Measurements from ENCODE around the gene BMP7. TPM values are rescaled to one million over a fixed set of nuclear protein-coding genes. Genes with fewer than 3 reads are reported as not detected.

Gene BMP7
- total RNA-seq, 1 donor from 2014 or later = not detected

DNA sequence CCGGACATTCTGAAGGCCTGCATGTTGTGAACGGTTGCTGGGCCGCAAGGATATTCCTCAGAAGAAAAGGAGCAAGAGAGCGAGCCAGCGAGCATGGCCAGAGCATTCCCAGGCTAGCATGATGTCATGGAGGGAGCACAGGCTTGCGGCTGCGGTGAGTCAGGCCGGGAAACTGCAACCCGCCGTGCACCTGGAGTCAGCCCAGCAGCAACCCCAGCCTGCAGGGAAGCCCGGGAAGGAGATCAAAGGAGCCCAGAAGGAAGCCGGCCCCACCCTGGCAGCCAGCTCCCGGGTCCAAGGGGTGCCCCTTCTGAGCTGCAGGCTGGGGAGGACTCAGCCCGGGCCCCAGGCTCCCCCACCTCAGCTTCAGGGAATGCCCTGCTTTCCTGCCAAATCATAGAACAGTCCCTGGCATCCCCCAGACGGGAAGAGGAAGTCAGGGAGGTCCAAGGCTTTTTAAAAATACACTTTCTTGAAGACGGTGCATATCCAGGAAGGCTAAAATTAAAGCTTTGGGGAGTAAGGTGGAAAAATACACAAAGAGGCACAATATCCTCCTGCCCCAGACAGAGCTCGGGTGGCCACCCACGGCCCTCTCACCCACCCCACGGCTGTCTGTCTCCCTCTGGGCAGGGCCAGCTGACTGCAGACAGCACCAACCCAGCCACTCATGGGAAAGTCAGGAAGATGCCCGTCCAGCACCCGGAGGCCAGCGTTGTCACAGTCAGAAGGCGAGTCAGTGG is 53.7 kb downstream of the BMP7 start:
- peak in 1 of 2 donors; percentile 55 for DNase-seq (ENCODE audit: low read depth in 2 of 2)

DNA sequence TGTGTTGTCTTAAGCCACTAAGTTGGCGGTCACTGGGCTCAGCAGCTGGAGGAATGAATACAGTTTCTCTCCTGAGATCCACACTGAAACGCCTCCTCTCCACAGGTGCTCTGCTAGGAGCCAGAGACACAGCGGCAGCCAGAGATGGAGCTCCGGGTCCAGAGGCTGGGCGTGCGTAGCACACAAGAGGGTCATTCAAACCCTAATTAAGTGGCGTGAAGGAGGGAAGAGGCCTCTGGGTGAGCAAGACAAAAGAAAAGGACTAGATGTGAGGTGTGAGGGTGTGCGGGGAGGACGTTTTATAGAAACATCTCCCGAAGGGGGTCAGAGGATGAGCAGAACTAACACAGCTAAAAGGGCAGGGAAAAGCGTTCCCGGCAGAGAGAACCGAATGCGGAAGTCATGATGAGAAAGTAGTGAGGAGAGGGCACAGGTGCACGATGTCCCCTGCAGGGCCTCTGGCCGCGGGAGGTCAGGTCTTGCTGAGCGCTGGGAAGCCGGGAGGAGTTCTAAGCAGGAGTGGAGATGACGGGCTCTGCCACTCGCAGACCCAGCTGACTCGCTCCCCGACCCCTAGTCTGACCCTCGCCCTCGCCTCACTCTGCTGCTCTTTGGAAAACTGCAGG is 54.4 kb downstream of the BMP7 start:
- DNase-seq (ENCODE audit: low read depth in 2 of 2) = no peak

DNA sequence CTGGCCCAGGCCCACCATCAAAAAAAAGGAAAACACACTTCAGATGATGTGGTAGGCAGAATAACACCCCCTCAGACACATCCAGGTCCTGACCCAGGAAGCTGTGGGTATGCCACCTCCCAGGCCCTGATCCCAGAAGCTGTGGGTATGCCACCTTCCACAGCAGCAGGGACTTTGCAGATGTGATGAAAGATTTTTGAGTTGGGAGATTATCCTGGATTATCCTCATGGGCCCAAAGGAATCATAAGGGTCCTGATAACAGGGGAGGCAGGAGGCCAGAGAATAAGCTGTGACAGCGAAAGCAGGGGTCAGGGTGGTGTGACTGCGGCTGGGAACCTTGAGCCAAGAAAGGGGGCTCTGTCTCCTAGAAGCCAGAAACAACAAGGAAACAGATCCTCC is 55.0 kb downstream of the BMP7 start:
- no peak for DNase-seq (ENCODE audit: low read depth in 2 of 2)

DNA sequence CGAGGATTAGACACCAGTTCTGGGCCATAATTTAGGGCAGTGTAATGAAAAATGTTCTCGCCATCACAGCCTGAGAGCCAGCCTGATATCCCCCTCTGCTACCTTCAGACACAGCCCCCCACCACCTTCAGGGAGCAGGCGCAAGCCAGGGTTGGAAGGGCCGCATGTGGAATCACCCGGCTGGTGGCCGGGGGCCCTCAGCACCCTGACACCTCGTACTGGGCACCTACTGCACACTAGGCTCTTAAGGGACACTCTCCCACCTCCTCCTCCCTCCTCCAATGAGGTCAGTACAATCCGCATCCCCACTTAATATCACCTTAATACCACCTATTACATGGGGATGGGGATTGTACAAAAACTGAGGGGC is 55.5 kb downstream of the BMP7 start:
- DNase-seq (ENCODE audit: low read depth in 2 of 2) = no peak

DNA sequence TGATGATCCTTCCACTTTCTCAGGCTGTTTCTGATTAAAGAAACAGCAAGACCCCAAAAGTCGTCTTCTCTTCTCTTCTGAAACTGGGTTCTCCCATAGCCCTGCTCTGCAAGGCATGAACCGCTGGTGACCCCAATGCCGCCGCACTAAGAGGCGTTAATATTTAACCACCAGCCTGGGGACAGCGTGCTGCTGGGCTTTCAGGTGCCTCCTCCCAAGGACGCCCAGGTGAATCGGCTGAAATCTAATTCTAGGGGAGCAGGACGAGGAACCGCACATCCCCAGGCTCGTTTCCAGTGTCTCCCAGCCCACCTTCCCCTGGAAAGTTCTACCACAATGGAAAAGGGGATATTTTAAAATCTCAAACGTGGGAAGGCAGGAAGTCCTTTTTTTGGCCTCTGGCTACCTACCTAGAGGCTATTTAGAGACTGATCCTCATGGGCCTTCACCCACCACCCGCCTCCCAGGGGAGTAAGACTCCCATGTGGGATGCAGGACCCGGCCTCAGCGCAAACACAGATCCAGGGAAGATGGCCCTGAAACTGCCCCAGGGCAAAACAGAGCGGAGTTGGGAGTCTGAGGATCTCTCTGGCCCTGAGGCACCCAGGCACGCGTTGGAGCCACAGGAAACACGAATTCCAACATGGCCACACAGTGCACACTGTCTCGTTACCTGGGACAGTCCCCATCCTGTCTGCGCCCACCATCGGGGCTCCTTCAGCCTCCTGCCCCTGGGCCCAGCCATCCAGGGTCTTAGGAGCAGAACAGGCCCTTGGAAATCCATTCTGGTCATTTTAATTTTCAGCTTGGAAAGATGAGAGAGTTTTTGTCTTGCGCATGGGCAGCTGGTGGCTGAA is 56.2 kb downstream of the BMP7 start:
- no peak for DNase-seq (ENCODE audit: low read depth in 2 of 2)

DNA sequence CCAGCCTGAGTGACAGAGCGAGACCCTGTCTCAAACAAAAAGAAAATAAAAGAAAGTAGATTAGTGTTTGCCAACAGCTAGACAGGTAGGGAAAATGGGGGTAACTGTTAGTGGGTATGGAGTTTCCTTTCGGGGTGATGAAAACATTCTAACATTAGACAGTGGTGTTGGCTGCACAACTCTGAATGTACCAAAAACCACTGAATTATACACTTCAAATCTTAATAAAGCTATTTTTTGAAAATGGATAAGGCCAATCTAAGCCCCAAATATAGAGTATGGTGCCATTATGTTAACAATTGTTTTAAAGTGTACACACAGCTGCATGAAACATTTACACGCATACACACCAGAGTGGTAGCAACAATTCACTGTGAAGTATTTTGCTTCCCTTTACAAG is 57.0 kb downstream of the BMP7 start:
- no peak for DNase-seq (ENCODE audit: low read depth in 2 of 2)

DNA sequence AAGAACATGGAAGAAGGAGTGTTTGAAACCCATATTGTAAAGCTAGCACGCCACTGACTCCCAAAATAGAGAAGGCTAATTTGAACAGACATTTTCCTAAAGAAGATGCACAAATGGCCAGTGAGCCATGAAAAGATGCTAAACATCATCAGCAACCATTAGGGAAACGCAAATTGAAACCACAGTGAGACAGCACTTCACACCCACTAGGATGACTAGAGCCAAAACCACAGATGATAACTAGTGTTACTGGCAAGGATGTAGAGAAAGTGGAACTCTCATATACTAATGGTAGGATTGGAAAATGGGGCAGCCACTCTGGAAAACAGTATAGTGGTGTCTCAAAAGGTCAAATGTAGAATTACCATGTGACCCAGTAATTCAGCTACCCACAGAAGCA is 58.2 kb downstream of the BMP7 start:
- DNase-seq (ENCODE audit: low read depth in 2 of 2) = no peak

DNA sequence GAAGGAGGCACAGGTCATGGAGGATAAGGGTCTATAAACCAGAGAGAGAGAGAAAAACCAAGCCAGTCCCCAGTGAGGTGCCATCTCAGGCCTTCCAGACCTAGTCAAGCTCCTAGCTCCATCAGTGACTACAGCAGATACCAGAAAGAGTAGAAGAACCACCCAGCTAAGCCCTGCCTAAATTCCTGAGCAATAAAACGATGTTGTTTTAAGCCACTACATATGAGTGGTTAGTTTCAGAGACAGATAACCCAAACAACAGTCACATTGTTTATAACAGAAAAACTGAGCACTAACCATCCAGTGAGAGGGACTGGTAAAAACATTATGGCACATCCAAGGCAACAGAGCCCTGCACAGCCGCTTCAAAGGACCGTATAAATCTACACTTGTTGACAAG is 59.2 kb downstream of the BMP7 start:
- DNase-seq (ENCODE audit: low read depth in 2 of 2) = no peak

DNA sequence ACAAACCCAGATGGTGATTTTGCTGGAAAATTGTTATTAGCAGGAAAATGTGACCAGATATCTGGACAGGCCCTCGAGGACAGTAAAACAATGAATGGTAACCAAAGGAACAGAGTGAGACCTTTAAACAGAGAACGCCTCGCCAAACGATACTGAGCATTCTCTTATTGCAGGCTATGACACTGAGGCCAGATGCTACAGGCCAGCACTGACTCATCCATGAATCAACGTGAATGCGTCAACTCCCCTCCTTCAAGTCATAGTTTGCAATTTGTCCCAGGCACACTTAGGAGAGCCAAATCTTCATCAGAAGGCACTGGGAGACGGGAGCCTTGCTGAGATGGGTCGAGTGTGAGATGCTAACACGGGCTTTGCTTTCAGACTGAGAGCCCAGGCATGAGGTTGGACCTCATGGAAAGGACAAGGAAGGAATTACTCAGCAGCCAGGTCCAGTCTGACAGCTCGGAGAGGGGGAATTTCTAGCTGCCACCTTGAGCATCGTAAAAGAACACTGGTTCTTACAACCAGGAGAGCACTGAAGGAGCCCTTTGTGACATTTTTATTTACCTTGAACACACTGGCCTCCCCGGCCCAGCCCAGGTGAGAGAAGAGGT is 60.7 kb downstream of the BMP7 start:
- DNase-seq (ENCODE audit: low read depth in 2 of 2) = no peak

DNA sequence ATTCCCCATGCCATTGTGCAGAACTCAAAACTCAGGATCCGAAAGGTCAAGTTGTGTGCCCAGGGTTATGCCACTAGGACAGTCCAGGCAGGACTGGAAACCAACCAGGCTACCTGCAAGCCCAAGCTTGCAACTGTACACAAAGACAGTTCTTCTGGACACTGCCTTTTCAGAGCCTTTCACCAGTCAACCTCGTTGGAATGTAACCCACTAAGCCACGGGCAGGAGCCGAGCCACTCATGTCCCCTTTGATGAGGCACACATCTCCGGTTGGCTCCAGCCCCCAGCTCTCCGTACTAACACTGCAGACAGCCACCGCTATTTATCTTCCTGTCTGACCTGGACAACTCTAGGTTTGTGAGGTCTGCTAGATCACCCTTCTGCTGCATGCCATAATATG is 62.5 kb downstream of the BMP7 start:
- no peak for DNase-seq (ENCODE audit: low read depth in 2 of 2)

DNA sequence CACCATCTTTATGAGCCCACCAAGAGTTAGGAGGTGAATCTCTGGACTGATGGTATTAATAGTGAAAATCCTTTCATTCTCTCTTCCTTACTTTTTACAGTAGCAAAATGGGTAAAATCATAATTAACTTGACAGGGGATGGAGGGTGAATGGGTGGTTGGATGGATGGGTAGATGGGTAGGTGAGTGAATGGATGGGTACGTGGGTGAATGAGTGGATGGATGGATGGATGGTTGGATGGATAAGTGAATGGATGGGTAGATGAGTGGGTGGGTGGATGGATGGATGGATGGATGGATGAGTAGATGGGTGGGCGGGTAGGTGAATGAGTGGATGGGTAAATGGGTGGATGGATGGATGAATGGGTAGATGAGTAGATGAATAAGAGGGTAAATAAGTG is 63.2 kb downstream of the BMP7 start:
- DNase-seq (ENCODE audit: low read depth in 2 of 2) = no peak

DNA sequence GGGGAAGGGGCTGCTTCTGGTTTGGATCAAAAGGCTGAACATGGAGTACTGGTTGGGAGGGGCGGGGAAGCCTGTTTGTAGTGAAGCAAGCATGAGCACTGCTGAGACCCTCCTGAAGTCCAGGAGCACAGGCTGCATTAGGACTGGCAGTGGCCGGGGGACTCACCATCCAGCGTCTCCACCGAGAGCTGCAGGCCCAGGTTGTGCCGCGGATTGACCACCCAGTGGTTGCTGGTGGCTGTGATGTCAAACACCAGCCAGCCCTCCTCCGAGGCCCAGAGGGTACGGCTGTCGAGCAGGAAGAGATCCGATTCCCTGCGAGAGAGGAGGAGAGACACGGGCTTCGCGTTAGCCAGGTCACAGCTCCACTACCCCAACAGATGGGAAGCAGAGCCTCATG is 64.1 kb downstream of the BMP7 start:
- no peak for DNase-seq (ENCODE audit: low read depth in 2 of 2)

DNA sequence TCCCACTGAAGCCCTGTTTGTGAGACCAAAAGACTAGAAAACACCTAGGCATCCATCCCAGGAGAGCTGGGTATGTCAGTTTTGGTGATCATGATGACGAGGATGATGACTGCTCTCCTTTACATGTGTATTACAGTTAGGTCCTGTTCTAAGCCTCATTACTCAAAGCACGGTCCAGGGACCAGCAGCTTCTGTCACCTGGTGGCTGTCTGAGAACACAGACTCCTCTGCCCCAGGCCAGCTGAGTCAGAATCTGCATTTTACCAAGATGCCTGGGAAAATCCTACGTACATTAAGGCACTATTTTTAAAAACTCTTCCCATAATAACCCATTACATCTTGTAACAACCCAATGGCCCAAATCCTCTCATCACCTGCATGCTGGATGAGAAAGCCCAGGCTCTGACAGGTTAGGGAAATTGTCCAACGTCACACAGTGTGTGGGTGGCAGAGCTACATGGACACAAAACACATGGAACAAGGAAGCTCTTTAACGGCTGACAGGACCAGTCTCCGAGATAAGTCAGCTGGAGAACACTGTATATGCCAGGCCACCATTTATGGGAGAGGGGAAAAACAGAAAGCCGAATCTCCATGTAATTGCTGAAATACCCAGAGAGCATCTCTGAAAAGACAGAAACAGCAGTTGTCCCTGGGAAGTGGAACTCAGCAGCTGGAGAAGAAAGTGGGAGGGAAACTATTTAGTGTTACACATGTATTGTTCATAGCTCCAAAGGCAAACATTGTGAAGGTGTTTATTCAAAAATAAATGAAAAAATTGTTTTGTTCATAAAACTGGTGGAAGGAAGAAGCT is 65.4 kb downstream of the BMP7 start:
- no peak for DNase-seq (ENCODE audit: low read depth in 2 of 2)

DNA sequence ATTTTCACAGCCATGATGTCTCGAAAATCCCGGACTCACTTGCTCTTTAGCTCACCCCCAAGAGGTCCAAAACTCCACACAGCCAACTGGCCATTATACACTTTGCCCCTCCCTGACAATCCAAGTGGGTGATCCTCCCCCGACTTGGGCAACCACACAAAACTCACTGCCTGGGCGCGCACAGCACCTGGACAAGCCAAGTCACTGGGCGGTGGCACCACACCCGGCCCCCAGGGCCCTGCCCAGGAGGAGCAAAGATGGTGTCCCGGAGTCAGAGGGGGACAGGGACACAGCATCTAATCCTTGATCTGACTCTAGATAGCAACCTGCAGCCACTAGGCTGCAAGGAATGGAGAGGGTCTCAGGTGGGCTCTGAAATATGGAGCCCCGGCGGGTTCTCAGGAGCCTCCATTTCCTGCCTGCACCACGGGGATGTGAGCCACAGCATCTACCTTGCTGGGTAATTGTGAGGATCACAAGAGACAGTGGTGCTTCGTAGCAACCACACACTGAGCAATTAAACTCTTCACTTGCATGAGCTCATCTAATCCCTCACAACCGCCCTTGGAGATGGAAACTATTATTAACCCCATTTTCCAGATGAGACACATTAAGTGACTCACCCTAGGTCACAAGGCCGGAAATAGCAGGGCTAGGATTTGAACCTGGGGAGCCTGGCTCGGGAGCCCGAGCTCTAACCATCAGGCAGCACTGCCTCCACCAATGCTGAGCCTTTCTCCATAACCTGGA is 66.6 kb downstream of the BMP7 start:
- DNase-seq (ENCODE audit: low read depth in 2 of 2) = no peak

DNA sequence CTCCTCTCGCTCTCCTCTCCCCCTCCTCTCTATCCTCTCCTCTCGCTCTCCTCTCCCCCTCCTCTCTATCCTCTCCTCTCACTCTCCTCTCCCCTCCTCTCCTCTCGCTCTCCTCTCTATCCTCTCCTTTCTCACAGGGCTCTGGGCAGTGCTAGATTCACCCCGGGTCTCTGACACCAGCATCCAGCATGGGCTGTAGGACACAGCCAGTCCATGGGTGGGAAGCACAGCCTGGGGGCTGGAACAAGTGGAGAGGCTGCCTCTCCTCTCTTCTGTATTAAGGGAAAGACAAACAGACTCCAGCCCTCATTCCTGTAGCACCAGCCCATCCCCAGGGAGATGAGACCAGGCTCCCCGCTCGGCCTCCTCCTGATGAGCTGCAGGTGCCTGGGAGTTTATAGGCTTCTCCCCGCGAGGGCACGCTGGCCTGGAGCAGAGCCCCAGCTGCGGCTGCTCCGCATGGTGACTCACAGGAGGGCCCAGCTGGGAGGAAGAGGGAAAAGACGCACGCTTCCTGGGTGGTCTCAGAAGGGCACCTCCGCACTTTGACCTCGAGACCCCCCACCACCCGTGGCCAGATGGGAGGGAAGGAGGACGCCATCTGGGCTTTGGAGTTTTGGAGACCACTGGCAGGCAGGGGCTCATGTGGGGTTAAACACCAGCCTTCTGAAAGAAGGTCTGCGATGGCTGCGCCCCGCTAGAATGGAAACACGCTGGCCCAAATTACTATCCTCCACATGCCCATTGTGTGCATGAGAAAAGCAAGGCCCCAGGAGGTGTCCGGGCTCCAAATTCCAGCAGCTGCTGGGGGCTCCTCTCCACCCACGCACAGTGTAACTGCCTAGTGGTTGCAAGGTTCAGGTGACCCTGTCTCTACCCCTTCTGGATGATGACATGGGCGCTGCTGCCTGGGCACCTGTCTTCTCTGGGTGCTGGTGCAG is 68.0 kb downstream of the BMP7 start:
- no peak for DNase-seq (ENCODE audit: low read depth in 2 of 2)

DNA sequence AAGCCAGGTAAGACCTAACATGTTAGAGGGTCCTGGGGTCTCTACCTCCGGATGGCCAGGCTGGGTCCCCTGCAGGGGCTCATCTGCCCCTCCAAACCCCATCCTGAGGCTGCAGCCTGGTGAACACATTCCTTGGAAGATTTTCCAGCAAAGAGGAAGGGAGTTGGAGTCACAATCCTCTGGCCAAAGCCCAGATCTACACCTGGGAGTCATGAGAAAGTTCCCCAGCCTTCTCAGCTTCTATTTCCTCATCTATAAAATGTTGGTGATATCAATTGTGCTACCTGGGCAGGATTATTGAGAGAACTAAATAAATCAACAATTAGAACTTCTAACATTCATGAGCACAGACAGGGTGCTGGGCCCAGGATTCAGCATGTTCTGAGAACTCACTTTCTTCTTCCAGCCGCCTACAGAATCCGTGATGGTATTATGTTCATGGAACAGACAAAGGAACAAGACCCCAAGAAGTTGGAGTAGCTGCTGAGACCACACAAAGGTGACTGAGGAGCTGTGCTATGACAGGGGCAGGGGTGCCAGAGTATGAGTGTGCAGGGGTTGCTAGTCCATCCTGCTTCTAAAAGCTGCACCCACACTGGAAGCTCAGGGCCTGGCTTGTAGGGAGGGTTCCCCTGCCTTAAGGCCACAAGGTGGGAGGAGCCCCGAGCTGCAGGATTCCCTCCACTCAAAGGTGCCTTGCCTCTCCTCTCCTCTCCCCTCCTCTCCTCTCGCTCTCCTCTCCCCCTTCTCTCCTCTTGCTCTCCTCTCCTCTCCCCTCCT is 68.9 kb downstream of the BMP7 start:
- DNase-seq (ENCODE audit: low read depth in 2 of 2) = no peak

DNA sequence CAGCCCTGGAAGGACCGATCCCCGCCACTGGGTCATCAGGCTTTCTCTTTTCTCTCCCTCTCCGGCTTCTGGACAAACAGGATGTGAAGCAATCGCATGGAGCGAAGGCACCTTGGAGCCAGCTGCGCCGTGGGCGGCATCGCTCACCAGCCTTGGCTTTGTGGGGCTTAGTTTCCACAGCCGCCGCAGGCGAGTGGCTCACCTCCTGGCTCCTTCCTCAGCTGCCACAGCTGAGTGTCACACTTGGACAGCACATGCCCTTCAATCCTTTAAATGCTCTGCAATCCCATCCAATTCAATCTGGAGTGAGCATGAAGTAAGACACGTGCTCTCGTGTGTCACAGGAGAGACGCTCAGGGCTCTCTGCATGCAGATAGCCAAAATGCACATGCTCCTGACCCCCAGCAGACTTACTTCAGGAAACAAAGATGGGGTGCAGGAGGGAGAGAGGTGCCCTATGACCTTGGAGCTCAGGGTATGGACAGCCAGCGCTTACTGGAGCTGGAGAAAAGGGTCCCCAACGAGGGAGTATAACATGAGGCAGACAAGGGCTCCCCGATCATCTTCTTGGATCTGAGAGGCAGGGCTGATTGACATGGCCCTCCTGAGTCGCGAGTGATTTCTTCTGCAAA is 70.9 kb downstream of the BMP7 start:
- DNase-seq (ENCODE audit: low read depth in 2 of 2) = no peak

DNA sequence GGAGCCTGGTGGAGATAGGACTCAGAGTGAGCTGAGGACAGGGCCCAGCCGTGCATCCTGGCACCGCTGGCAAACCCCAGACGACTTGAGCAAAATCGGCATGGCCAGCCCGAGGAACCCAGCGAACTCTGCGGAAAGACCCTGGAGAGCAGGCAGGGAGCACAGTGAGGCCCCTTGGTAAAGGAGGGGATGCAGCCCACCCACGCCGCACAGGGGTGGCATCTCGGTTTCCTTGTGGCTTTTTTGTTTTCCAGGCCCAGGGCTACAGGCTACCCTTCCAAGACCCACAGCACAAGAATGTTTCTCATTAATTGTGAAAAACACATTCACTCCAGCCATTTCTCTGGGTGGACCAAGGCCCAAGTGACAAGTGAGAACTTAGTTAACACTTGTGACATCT is 71.4 kb downstream of the BMP7 start:
- no peak for DNase-seq (ENCODE audit: low read depth in 2 of 2)

Data from lung microvascular endothelial cell (primary cell).